BJ (cell line): Measurements from ENCODE around the gene ACO1. TPM values are rescaled to one million over a fixed set of nuclear protein-coding genes. Genes with fewer than 3 reads are reported as not detected.

Source experiments
- CTCF ChIA-PET: fragments of 350-600 bp; formaldehyde crosslinking; extraction: SDS; loops from one replicate; lab custom pipeline; 2021; ENCODE audit warnings: antibody characterized with exemption, inconsistent platforms; lab: Yijun Ruan, JAX
- POLR2A ChIA-PET: fragments of 300-600 bp; sonication (Branson Sonifier 250); formaldehyde crosslinking; extraction: SDS; loops from one replicate; lab custom pipeline; 2021; ENCODE audit warnings: antibody characterized with exemption; lab: Charles Lee
- DNase-seq: peaks from one replicate; pipeline ENCODE4 v3.0.0-alpha.2; 2011; ENCODE audit warnings: low read depth
- H3K27me3 ChIP-seq: 2 replicates; pipeline ENCODE4 v1.6.0; 2011; ENCODE audit warnings: low read length; ENCODE audit not compliant: control insufficient read depth, insufficient read depth
- H3K36me3 ChIP-seq: 2 replicates; pipeline ENCODE4 v1.5.1; 2011; ENCODE audit warnings: low read length; ENCODE audit not compliant: control insufficient read depth, insufficient read depth
- H3K4me3 ChIP-seq: 2 replicates; pipeline ENCODE4 v1.5.1; 2011; ENCODE audit warnings: low read depth, mild to moderate bottlenecking, control low read depth, low read length
- CTCF ChIP-seq: IDR thresholded peaks from 2 replicates; pipeline ENCODE4 v1.5.1; 2011; ENCODE audit warnings: low read depth, mild to moderate bottlenecking, control low read depth, inconsistent platforms, low read length, moderate library complexity; ENCODE audit not compliant: insufficient read depth
- polyA plus RNA-seq: library from polyadenylated mRNA; depleted of rRNA; stranded (reverse); fragments of >200 nt; gene quantifications from 2 replicates; pipeline ENCODE4 v1.2.3, GENCODE V29; 2011

ACO1 gene
- polyA plus RNA-seq, 1 experiment = 93.8 TPM

GRCh38 chr9:32449969-32450368, 65.5 kb downstream of the ACO1 start:
- ChIA-PET CTCF (no interaction called here), POLR2A (no interaction called here)
- no peak for TF ChIP-seq CTCF
- Histone ChIP-seq H3K27me3 (no peaks in the 10 kb centered on the region), H3K4me3 (no peak overlapping the region), H3K36me3 (peaks cover 14% of the 10 kb centered on the region)
- DNase-seq = no peak

GRCh38 chr9:32454280-32454679, 69.8 kb downstream of the ACO1 start:
- H3K27me3 ChIP-seq = no peaks in the 10 kb centered on the region
- H3K36me3 ChIP-seq = peaks cover 7% of the 10 kb centered on the region
- DNase-seq = no peak
- CTCF ChIA-PET = interaction anchor here (0.5 to 2.7 kb wide), 3 partner anchors 76 to 563 kb away, joined by 3 to 8 read pairs (median 8); no protein-coding TSS in a partner anchor
- no peak overlapping the region for H3K4me3 ChIP-seq
- POLR2A ChIA-PET = no interaction called here
- no peak for TF ChIP-seq CTCF

- Histone ChIP-seq H3K36me3 (peaks cover 3% of the 10 kb centered on the region), H3K27me3 (no peaks in the 10 kb centered on the region), H3K4me3 (no peak overlapping the region)
- CTCF ChIA-PET = interaction anchor here (1.4 kb wide), 1 partner anchor 77 kb away, joined by 3 read pairs; no protein-coding TSS in a partner anchor
- DNase-seq = no peak
- POLR2A ChIA-PET = no interaction called here
- no peak for TF ChIP-seq CTCF
Observed at GRCh38 chr9:32455738-32456137, 71.3 kb downstream of the ACO1 start.

GRCh38 chr9:32456564-32456963, 72.1 kb downstream of the ACO1 start:
- Histone ChIP-seq H3K36me3 (peaks cover 1% of the 10 kb centered on the region), H3K27me3 (no peaks in the 10 kb centered on the region), H3K4me3 (no peak overlapping the region)
- no peak for TF ChIP-seq CTCF
- CTCF ChIA-PET = interaction anchor here (0.8 to 1.4 kb wide), 3 partner anchors 47 to 125 kb away, joined by 3 read pairs; no protein-coding TSS in a partner anchor
- POLR2A ChIA-PET = no interaction called here
- DNase-seq = no peak

GRCh38 chr9:32463500-32464293, 79.3 kb downstream of the ACO1 start:
- Histone ChIP-seq H3K4me3 (no peak overlapping the region), H3K27me3 (no peaks in the 10 kb centered on the region), H3K36me3 (no peaks in the 10 kb centered on the region)
- no peak for TF ChIP-seq CTCF
- DNase-seq = no peak
- ChIA-PET POLR2A (no interaction called here), CTCF (interaction anchor here (0.7 to 1.2 kb wide), 2 partner anchors 11 to 84 kb away, joined by 3 to 5 read pairs; no protein-coding TSS in a partner anchor)
